Keratinocyte (primary cell): ENCODE measurements around the gene IMPDH1.

ENCODE experiments used
- EZH2 ChIP-seq: IDR thresholded peaks from one replicate; pipeline ENCODE4 v1.6.1; 2012; ENCODE audit warnings: inconsistent platforms, mild to moderate bottlenecking, low read length, moderate library complexity
- TF ChIP-seq, protein P1 (sequence below), 3 experiments: IDR thresholded peaks in 1 of 3; conservative IDR thresholded peaks in 1 of 3; optimal IDR thresholded peaks in 1 of 3; 2 replicates in 2 of 3; 3 replicates in 1 of 3; pipeline versions ENCODE3 to v1.5.1; 2011; ENCODE audit warnings: low read length in 3 of 3, mild to moderate bottlenecking in 3 of 3, moderate library complexity in 2 of 3, control low read depth in 1 of 3, inconsistent platforms in 1 of 3; ENCODE audit not compliant: insufficient read depth in 2 of 3; ENCODE audit errors: extremely low read depth in 1 of 3

DNA sequence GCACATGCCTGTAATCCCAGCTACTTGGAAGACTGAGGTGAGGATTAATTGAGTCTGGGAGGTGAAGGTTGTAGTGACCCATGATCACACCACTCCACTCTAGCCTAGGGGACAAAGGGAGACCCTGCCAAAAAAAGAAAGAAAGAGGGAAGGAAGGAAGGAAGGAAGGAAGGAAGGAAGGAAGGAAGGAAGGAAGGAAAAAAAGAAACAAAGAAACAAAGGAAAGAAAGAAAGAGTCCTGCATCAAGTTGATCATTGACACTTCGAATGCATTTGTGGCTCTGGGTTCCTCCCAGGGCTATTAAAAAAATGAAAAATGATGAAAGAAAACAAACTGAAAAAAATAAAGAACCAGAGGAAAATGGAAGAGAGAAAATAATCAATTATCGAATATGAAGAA is 44.4 kb downstream of the IMPDH1 start:
- TF ChIP-seq, protein P1, sequence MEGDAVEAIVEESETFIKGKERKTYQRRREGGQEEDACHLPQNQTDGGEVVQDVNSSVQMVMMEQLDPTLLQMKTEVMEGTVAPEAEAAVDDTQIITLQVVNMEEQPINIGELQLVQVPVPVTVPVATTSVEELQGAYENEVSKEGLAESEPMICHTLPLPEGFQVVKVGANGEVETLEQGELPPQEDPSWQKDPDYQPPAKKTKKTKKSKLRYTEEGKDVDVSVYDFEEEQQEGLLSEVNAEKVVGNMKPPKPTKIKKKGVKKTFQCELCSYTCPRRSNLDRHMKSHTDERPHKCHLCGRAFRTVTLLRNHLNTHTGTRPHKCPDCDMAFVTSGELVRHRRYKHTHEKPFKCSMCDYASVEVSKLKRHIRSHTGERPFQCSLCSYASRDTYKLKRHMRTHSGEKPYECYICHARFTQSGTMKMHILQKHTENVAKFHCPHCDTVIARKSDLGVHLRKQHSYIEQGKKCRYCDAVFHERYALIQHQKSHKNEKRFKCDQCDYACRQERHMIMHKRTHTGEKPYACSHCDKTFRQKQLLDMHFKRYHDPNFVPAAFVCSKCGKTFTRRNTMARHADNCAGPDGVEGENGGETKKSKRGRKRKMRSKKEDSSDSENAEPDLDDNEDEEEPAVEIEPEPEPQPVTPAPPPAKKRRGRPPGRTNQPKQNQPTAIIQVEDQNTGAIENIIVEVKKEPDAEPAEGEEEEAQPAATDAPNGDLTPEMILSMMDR (optimal IDR thresholded peaks at IDR 0.05 in 1 of 3, IDR thresholded peaks at IDR 0.05 in 1 of 3, conservative IDR thresholded peaks at IDR 0.05 in 1 of 3; ENCODE audit: extremely low read depth in 1 of 3, insufficient read depth in 2 of 3, low read length in 3 of 3): no peak
- TF ChIP-seq EZH2: no peak
